Esophagus squamous epithelium (tissue), 5 donors: ENCODE data around the gene BLOC1S4. TPM values are rescaled to one million over a fixed set of nuclear protein-coding genes. Genes with fewer than 3 reads are reported as not detected.

Source experiments
- DNase-seq: peaks from one replicate; lab custom pipeline; 2025; lab: John Stamatoyannopoulos, UW
- H3K27ac ChIP-seq, 4 donors: fragments of 200-600 bp; sonication (generic); one replicate each; pipeline ENCODE4 v1.5.1; 2016 to 2019; ENCODE audit warnings: mild to moderate bottlenecking in 1 of 4
- H3K27me3 ChIP-seq, 4 donors: fragments of 200-600 bp; sonication (generic); 1 replicate in 3 of 4; 2 replicates in 1 of 4; pipeline versions ENCODE4 v1.5.1 to v1.6.0; 2017 to 2021; ENCODE audit warnings: antibody characterized with exemption in 1 of 4
- H3K36me3 ChIP-seq, 3 donors: fragments of 200-600 bp; sonication (generic); one replicate each; pipeline ENCODE4 v1.5.1; 2016 to 2019
- H3K4me1 ChIP-seq, 3 donors: fragments of 200-600 bp; sonication (generic); one replicate each; pipeline ENCODE4 v1.5.1; 2017 to 2019
- H3K4me3 ChIP-seq, 4 donors: fragments of 200-600 bp; sonication (generic); 1 replicate in 3 of 4; 2 replicates in 1 of 4; pipeline ENCODE4 v1.5.1; 2016 to 2019; ENCODE audit warnings: mild to moderate bottlenecking in 2 of 4, moderate library complexity in 1 of 4
- H3K9me3 ChIP-seq, 3 donors: fragments of 200-600 bp; sonication (generic); one replicate each; pipeline ENCODE4 v1.5.1; 2016 to 2019
- POLR2A ChIP-seq, 4 donors: fragments of 450-650 bp; IDR thresholded peaks; one replicate each; pipeline ENCODE4 v1.6.1; 2017; ENCODE audit warnings: antibody characterized with exemption in 4 of 4, mild to moderate bottlenecking in 4 of 4, moderate library complexity in 3 of 4
- WGBS, 2 donors: methylation state at CpG; one replicate each; pipeline ENCODE4 v1.1.5; 2018; 5-methylcytosine and 5-hydroxymethylcytosine counted together
- intact Hi-C: fragments of 100-400 bp; cut with DNase I; formaldehyde crosslinking; loops from one replicate; pipeline ENCODE4 v1.15.0; 2022
- total RNA-seq, 4 donors: library from RNA; depleted of rRNA; stranded (reverse); fragments of >200 nt; gene quantifications; one replicate each; pipeline ENCODE4 v1.1.0, GENCODE V29; 2016
- TF ChIP-seq, protein P1 (sequence below), 6 experiments: fragments of 450-650 bp in 4 of 6; fragments of 200-600 bp in 2 of 6; sonication (generic) in 2 of 6; IDR thresholded peaks; one replicate each; pipeline ENCODE4 v1.5.1; 2016 to 2019; ENCODE audit warnings: antibody characterized with exemption in 6 of 6, mild to moderate bottlenecking in 4 of 6, moderate library complexity in 4 of 6
- donor health status: DM: yes; HTN: yes; CAD: no.

The BLOC1S4 gene
- total RNA-seq, 4 donors from 2014 or later: 12.4 to 19.6 (median 14.3) TPM

DNA sequence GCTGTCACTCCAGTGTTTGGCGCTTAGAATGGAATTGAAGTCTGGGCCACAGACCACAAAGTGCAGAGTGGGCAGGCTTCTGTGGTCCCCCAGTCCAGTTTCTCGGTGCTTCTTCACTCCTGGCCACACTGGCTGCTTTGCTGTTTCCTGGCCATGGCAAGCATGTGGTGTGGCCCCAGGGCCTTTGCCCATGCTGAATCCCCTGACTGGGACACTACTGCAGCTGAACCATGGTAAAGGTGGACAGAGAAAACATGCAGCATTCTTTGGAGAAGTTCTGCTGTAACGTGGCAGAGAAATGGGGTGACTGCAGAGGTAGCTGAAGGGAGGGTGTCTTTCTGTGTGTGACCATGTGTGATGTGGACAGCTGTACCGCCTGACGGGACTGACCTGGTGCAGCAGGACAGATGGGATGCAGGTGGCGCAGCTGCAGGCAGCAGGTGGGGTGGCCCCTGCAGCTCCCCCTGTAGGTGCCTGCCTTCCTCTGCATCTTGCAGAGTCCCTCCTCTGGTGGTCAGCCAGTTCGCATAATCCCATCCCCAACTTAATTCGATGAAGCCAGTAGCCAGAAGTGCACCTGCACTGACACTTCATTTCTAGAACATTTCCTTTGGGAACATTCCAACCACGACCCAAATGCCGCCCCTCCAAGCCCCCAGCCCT is 35.5 kb upstream of the BLOC1S4 start:
- Histone ChIP-seq H3K27me3 (no peaks in the 10 kb centered on the region), H3K36me3 (peaks cover 0 to 22% (median 0%) of the 10 kb centered on the region in 3 donors), H3K4me3 (no peak overlapping the region), H3K9me3 (no peaks in the 10 kb centered on the region), H3K4me1 (peaks cover 14 to 24% (median 19%) of the 10 kb centered on the region in 3 donors), H3K27ac (no peak overlapping the region)
- 85 to 89% methylated on average over 7 to 10 of the region's 10 CpGs for WGBS, 2 donors
- intact Hi-C loops: no loop called here
- no peak for TF ChIP-seq POLR2A (IDR thresholded peaks at IDR 0.05)
- TF ChIP-seq, protein P1, sequence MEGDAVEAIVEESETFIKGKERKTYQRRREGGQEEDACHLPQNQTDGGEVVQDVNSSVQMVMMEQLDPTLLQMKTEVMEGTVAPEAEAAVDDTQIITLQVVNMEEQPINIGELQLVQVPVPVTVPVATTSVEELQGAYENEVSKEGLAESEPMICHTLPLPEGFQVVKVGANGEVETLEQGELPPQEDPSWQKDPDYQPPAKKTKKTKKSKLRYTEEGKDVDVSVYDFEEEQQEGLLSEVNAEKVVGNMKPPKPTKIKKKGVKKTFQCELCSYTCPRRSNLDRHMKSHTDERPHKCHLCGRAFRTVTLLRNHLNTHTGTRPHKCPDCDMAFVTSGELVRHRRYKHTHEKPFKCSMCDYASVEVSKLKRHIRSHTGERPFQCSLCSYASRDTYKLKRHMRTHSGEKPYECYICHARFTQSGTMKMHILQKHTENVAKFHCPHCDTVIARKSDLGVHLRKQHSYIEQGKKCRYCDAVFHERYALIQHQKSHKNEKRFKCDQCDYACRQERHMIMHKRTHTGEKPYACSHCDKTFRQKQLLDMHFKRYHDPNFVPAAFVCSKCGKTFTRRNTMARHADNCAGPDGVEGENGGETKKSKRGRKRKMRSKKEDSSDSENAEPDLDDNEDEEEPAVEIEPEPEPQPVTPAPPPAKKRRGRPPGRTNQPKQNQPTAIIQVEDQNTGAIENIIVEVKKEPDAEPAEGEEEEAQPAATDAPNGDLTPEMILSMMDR (IDR thresholded peaks at IDR 0.05): no peak
- DNase-seq: no peak

DNA sequence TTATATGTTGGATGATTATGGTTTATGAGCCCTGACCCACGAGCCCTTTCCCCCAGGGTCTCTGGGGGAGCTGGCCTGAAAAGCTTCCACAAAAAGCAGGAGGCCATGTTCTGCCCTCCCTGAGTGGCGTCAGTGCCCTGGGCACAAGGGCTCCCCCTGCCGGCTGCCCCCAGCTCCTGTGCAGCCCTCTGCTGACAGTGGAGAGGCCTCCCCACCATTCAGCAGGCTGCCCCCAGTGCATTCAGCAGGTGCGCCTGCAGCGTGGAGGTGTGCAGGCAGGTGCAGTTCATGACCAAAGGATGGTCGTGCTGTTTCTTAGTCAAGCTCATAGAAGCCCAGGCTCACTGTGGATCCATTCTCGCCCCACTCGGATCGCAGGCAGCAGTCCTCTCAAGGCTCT is 34.8 kb upstream of the BLOC1S4 start:
- Histone ChIP-seq H3K36me3 (peaks cover 0 to 15% (median 0%) of the 10 kb centered on the region in 3 donors), H3K9me3 (no peaks in the 10 kb centered on the region), H3K4me1 (peaks cover 7 to 17% (median 12%) of the 10 kb centered on the region in 3 donors), H3K4me3 (no peak overlapping the region), H3K27me3 (no peaks in the 10 kb centered on the region), H3K27ac (no peak overlapping the region)
- intact Hi-C loops: no loop called here
- WGBS, 2 donors: no CpG with 5 or more reads among the region's 9 CpGs
- TF ChIP-seq, protein P1 (IDR thresholded peaks at IDR 0.05): peak in 2 of 6 experiments; percentile 18 to 48
- TF ChIP-seq POLR2A (IDR thresholded peaks at IDR 0.05): no peak
- DNase-seq: no peak

DNA sequence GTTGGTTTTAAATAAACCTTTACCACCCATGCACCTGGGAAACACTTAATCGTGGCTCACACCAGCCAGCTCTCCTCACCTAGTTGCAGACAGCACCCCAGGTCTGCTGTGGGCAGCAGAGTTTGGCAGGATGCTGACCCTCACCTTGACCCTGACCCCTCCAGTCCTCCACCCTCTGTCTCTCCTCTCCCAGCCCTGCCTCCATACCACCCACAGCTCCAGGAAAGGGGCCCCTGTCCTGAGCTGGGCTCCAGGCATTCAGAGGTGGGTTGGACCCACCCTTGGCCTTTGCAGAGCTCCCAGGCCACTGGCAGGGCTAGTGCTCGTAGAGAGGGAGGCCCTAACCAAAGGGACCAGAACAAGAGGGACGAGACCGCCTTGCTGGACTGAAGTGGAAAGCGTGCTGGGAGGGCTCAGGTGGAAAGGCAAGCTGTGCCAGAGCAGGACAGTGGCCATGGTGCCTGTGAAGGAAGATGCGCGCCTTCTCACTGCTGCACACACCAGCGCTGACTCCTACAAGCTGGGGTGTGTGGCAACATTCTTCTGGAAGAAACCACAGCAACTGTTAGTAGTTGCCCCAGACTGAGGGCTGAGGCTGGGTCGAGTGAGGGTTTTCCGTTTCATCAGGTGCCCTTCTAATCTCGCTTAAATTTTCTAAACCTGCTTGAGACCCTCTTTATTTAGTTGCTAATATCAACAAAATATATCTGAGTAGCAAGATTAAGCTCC is 32.9 kb upstream of the BLOC1S4 start:
- H3K27me3 ChIP-seq: no peaks in the 10 kb centered on the region
- TF ChIP-seq, protein P1 (IDR thresholded peaks at IDR 0.05): no peak
- no peak for TF ChIP-seq POLR2A (IDR thresholded peaks at IDR 0.05)
- no peak for DNase-seq
- H3K36me3 ChIP-seq: no peaks in the 10 kb centered on the region
- no peaks in the 10 kb centered on the region for H3K9me3 ChIP-seq
- H3K27ac ChIP-seq: no peak overlapping the region
- WGBS, 2 donors: 55 to 81% methylated on average over 5 to 10 of the region's 11 CpGs
- intact Hi-C loops: no loop called here
- H3K4me1 ChIP-seq: peaks cover 0 to 7% (median 2%) of the 10 kb centered on the region in 3 donors
- no peak overlapping the region for H3K4me3 ChIP-seq

DNA sequence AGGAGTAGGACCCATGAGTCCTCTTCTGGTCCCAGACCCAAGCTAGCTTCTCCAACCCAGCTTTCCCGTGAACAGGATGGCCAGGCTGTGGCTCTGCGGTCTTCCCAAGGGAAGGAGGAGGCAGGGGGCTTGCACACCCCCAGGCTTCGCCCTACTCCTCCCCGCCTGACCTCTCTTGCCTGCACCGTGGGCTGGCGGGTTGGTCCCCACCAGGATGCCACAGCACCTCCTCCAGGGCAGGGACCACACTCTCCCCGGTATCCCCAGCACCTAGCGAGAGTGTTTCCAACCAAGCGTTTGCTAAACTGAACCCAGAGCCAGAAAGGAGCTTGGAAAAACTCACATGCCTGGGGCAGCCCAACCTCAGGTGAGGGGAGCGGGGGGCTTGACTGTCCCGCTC is 31.3 kb upstream of the BLOC1S4 start:
- Histone ChIP-seq H3K4me1 (peaks cover 10 to 23% (median 17%) of the 10 kb centered on the region in 3 donors), H3K4me3 (no peak overlapping the region), H3K36me3 (no peaks in the 10 kb centered on the region), H3K27ac (no peak overlapping the region), H3K27me3 (no peaks in the 10 kb centered on the region), H3K9me3 (no peaks in the 10 kb centered on the region)
- DNase-seq: no peak
- intact Hi-C loops: no loop called here
- TF ChIP-seq, protein P1 (IDR thresholded peaks at IDR 0.05): no peak
- no peak for TF ChIP-seq POLR2A (IDR thresholded peaks at IDR 0.05)
- WGBS, 2 donors: 94 to 100% methylated on average over 2 to 3 of the region's 11 CpGs
